Measurements from ENCODE around the gene SYNGR3.

DNA sequence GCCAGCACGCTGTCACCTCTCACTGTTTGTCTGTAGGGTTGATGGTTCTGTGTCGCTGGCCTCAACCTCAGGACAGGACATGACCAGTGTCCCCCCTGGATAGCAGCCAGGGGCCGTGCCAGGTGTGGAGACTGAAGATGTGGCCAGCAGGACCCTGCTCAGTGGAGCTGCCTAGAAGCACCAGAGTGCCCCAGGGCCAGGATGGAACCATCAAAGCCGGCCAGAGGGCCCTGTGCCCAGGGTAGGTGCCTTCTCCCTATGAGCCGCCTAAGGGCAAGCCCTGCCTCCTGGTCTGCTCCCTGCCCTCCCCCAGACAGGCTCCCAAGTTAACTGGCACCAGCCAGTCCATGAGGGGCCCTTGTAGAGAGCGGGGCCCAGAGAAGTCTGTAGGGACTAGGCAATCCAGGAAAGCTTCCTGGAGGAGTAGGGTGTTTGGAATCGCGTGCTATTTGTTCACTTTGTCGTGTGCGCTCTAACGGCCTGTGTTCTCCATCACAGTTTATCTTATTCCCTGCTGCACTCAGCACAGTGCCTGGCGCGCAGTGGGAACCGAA is 31.0 kb upstream of the SYNGR3 start:
- TF ChIP-seq CTCF (conservative IDR thresholded peaks at IDR 0.05 in 1 of 2, IDR thresholded peaks at IDR 0.05 in 1 of 2; ENCODE audit: low read depth in 1 of 2, low read length in 2 of 2) (no peak), EZH2 (IDR thresholded peaks at IDR 0.05; ENCODE audit: low read length, missing control alignments) (no peak)

Data from fibroblast of lung (primary cell).